Testis (tissue), 3 donors: ENCODE measurements around the gene GSX2. TPM values are rescaled to one million over a fixed set of nuclear protein-coding genes. Genes with fewer than 3 reads are reported as not detected.

Experiments used
- DNase-seq: peaks from one replicate; pipeline ENCODE4 v3.0.0-alpha.2; 2019
- H3K27ac ChIP-seq, 2 donors: fragments of 200-600 bp; sonication (generic); one replicate each; pipeline ENCODE4 v1.5.1; 2019
- H3K27me3 ChIP-seq: fragments of 200-600 bp; sonication (generic); one replicate; pipeline ENCODE4 v1.5.1; 2019
- H3K36me3 ChIP-seq: fragments of 200-600 bp; sonication (generic); one replicate; pipeline ENCODE4 v1.5.1; 2017; ENCODE audit warnings: low read depth; ENCODE audit errors: missing control alignments
- H3K4me1 ChIP-seq: fragments of 200-600 bp; sonication (generic); one replicate; pipeline ENCODE4 v1.5.1; 2019
- H3K4me3 ChIP-seq, 2 donors: fragments of 200-600 bp; sonication (generic); one replicate each; pipeline ENCODE4 v1.5.1; 2017 to 2019
- H3K9me3 ChIP-seq: fragments of 200-600 bp; sonication (generic); one replicate; pipeline ENCODE4 v1.5.1; 2017
- POLR2A ChIP-seq: fragments of 450-650 bp; IDR thresholded peaks from one replicate; pipeline ENCODE4 v1.6.1; 2017; ENCODE audit warnings: antibody characterized with exemption, mild to moderate bottlenecking, moderate library complexity
- WGBS, 2 donors: methylation state at CpG; one replicate each; pipeline ENCODE4 v1.1.5; 2018; 5-methylcytosine and 5-hydroxymethylcytosine counted together
- intact Hi-C: fragments of 100-400 bp; cut with DNase I; formaldehyde crosslinking; loops from one replicate; pipeline ENCODE4 v1.15.1; 2023; ENCODE audit warnings: low total_unique reads
- polyA plus RNA-seq: library from polyadenylated mRNA; stranded (reverse); fragments of 350-450 nt; fragmentation: Illumina TruSeq; extraction: RNeasy Lipid Tissue Mini Kit (QIAGEN cat#74804); gene quantifications from one replicate; pipeline ENCODE4 v1.2.3, GENCODE V29; 2014; ENCODE audit warnings: low read depth, low replicate concordance; ENCODE audit not compliant: insufficient read depth
- total RNA-seq, 2 donors: library from RNA; depleted of rRNA; stranded (reverse); fragments of >200 nt; gene quantifications; one replicate each; pipeline ENCODE4 v1.2.3, GENCODE V29; 2016
- TF ChIP-seq, protein P1 (sequence below), 3 experiments: fragments of 450-650 bp in 2 of 3; fragments of 200-600 bp in 1 of 3; sonication (generic) in 1 of 3; IDR thresholded peaks; one replicate each; pipeline ENCODE4 v1.5.1; 2016 to 2019; ENCODE audit warnings: antibody characterized with exemption in 3 of 3, mild to moderate bottlenecking in 2 of 3, moderate library complexity in 1 of 3

Gene GSX2
- total and polyA plus RNA-seq, 3 donors from 2014 or later, result 1.1 to 2.0 (median 1.8) TPM

DNA sequence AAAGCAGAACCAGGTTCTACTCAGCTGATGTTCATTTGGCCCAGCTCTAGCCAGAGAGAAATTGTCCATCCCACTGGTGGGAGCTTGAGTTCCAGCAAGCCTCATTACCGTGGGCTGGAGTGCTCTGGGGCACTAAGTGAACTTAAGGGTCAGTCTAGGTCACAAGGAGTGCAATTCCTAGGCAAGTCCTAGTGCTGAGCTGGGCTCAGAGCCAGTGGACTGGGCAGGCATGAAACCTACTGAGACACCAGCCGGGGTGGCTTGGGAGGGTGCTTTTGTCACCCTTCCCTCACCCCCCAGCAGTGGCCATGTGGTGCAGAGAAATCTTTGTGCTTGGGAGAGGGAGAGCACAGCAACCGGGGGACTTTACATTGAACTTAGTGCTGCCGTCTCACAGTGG is 39.4 kb downstream of the GSX2 start:
- no peak for TF ChIP-seq POLR2A
- TF ChIP-seq, protein P1, sequence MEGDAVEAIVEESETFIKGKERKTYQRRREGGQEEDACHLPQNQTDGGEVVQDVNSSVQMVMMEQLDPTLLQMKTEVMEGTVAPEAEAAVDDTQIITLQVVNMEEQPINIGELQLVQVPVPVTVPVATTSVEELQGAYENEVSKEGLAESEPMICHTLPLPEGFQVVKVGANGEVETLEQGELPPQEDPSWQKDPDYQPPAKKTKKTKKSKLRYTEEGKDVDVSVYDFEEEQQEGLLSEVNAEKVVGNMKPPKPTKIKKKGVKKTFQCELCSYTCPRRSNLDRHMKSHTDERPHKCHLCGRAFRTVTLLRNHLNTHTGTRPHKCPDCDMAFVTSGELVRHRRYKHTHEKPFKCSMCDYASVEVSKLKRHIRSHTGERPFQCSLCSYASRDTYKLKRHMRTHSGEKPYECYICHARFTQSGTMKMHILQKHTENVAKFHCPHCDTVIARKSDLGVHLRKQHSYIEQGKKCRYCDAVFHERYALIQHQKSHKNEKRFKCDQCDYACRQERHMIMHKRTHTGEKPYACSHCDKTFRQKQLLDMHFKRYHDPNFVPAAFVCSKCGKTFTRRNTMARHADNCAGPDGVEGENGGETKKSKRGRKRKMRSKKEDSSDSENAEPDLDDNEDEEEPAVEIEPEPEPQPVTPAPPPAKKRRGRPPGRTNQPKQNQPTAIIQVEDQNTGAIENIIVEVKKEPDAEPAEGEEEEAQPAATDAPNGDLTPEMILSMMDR (IDR thresholded peaks at IDR 0.05), result no peak
- Histone ChIP-seq H3K9me3 (no peaks in the 10 kb centered on the region), H3K27me3 (no peaks in the 10 kb centered on the region), H3K4me3 (no peak overlapping the region), H3K27ac (no peak overlapping the region), H3K4me1 (no peaks in the 10 kb centered on the region), H3K36me3 (no peaks in the 10 kb centered on the region)
- intact Hi-C loops, result no loop called here
- no peak for DNase-seq
- 45 to 78% methylated on average over 4 of the region's 4 CpGs for WGBS, 2 donors

DNA sequence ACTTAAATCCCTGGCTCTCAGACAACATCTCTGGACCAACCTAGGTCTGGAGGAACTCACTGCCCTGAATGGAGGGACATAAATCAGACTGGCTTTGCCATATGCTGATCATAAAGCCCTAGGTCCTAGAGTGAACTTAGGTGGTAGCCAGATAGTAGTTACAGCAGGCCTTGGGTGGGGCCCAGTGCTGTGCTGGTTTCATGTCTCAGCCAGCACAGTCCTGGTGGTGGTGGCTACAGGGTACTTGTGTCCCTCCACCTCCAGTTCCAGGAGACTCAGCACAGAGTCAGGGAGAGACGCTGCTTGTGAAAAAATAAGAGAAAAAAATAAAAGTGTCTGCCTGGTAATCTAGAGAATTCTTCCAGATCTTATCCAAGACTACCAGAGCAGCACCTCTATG is 40.3 kb downstream of the GSX2 start:
- TF ChIP-seq POLR2A, result no peak
- TF ChIP-seq, protein P1 (IDR thresholded peaks at IDR 0.05), result no peak
- intact Hi-C loops, result no loop called here
- 75 to 93% methylated on average over 1 of the region's 1 CpG for WGBS, 2 donors
- Histone ChIP-seq H3K9me3 (no peaks in the 10 kb centered on the region), H3K4me3 (no peak overlapping the region), H3K27me3 (no peaks in the 10 kb centered on the region), H3K36me3 (no peaks in the 10 kb centered on the region), H3K27ac (no peak overlapping the region), H3K4me1 (no peaks in the 10 kb centered on the region)
- DNase-seq, result no peak

DNA sequence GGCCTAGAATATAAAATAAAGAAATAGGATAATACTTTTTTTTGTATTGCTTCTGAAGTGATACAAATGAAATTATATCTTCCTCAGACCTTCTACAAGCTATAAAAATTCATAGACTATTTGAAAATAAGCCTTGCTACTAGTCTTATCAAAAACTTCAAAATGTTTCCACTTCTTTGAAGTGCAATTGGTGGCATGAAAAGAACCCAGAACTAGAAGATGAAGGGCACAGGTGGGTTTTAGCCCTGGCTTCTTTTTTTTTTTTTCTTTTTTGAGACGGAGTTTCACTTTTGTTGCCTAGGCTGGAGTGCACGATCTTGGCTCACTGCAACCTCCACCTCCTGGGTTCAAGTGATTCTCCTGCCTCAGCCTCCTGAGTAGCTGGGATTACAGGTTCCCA is 44.2 kb downstream of the GSX2 start:
- no peaks in the 10 kb centered on the region for H3K9me3 ChIP-seq
- H3K27ac ChIP-seq, result no peak overlapping the region
- H3K36me3 ChIP-seq, result no peaks in the 10 kb centered on the region
- no peak overlapping the region for H3K4me3 ChIP-seq
- intact Hi-C loops, result no loop called here
- no peak for TF ChIP-seq POLR2A
- TF ChIP-seq, protein P1 (IDR thresholded peaks at IDR 0.05), result no peak
- no peaks in the 10 kb centered on the region for H3K27me3 ChIP-seq
- no peak for DNase-seq
- no peaks in the 10 kb centered on the region for H3K4me1 ChIP-seq
- whole genome bisulfite sequencing, 2 donors, result 97 to 100% methylated on average over 2 of the region's 2 CpGs

DNA sequence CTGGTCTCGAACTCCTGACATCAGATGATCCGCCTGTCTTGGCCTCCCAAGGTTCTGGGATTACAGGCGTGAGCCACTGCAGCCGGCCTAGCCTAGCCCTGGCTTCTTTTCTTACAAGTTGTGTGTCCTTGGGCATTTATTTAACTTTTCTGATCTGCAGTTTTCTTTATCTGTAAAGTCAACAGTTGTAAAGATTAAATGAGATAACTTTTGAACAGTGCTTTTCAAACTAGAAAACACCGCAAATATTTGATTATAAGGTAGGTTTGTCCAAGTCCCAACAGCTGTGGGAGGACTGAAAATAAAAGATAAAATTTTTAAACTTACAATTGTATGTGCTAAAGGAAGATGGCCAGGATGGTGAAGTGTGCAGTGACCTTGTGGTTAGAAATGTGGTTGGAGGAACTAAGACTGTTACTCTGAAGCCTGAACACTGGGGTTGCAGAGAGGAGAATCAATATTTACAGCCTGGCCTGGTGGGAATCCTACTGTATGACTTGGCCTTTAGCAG is 44.8 kb downstream of the GSX2 start:
- no peak for DNase-seq
- Histone ChIP-seq H3K4me3 (no peak overlapping the region), H3K36me3 (no peaks in the 10 kb centered on the region), H3K27ac (no peak overlapping the region), H3K9me3 (no peaks in the 10 kb centered on the region), H3K27me3 (no peaks in the 10 kb centered on the region), H3K4me1 (no peaks in the 10 kb centered on the region)
- TF ChIP-seq POLR2A, result no peak
- TF ChIP-seq, protein P1 (IDR thresholded peaks at IDR 0.05), result no peak
- intact Hi-C loops, result no loop called here
- WGBS, 2 donors, result 69 to 73% methylated on average over 5 of the region's 5 CpGs

DNA sequence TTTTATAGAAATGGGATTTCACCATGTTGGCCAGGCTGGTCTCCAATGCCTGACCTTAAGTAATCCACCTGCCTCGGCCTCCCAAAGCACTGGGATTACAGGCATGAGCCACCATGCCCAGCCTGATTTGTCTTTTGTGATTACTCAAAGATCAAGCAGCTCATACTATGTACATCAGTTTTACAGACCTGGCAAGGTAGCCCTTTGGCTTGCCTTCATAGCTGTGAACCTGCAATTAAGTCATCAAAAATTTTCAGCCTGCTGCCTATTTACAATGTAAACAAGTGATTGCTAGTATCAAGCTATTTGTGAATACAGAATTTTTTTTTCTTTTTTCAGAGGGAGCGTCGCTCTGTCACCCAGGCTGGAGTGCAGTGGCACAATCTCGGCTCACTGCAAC is 46.2 kb downstream of the GSX2 start:
- Histone ChIP-seq H3K4me1 (no peaks in the 10 kb centered on the region), H3K4me3 (no peak overlapping the region), H3K36me3 (no peaks in the 10 kb centered on the region), H3K27me3 (no peaks in the 10 kb centered on the region), H3K27ac (no peak overlapping the region), H3K9me3 (no peaks in the 10 kb centered on the region)
- intact Hi-C loops, result no loop called here
- DNase-seq, result no peak
- 86 to 91% methylated on average over 4 of the region's 4 CpGs for whole genome bisulfite sequencing, 2 donors
- TF ChIP-seq, protein P1 (IDR thresholded peaks at IDR 0.05), result no peak
- TF ChIP-seq POLR2A, result no peak
